ENCODE results near the gene PDLIM5.

Gene PDLIM5

GRCh38 chr4:94595880-94596483, 144.2 kb downstream of the PDLIM5 start:
- Histone ChIP-seq H3K27ac (ENCODE audit: low read depth, low read length) (no peak overlapping the region), H3K9me3 (ENCODE audit: control insufficient read depth, insufficient read depth, low read length) (no peaks in the 10 kb centered on the region), H3K4me3 (ENCODE audit: low read depth, low read length) (no peak overlapping the region), H3K9ac (ENCODE audit: low read depth, low read length) (no peak overlapping the region), H3K4me1 (ENCODE audit: control insufficient read depth, insufficient read depth, low read length) (no peaks in the 10 kb centered on the region), H3K27me3 (ENCODE audit: control insufficient read depth, insufficient read depth, low read length) (no peaks in the 10 kb centered on the region), H3K36me3 (ENCODE audit: control insufficient read depth, insufficient read depth, low read length) (no peaks in the 10 kb centered on the region)

- H3K36me3 ChIP-seq (ENCODE audit: control insufficient read depth, insufficient read depth, low read length): no peaks in the 10 kb centered on the region
- H3K4me3 ChIP-seq (ENCODE audit: low read depth, low read length): no peak overlapping the region
- H3K4me1 ChIP-seq (ENCODE audit: control insufficient read depth, insufficient read depth, low read length): no peaks in the 10 kb centered on the region
- H3K27ac ChIP-seq (ENCODE audit: low read depth, low read length): no peak overlapping the region
- no peaks in the 10 kb centered on the region for H3K27me3 ChIP-seq (ENCODE audit: control insufficient read depth, insufficient read depth, low read length)
- H3K9me3 ChIP-seq (ENCODE audit: control insufficient read depth, insufficient read depth, low read length): no peaks in the 10 kb centered on the region
- no peak overlapping the region for H3K9ac ChIP-seq (ENCODE audit: low read depth, low read length)
Measured at GRCh38 chr4:94598758-94599157, 147.0 kb downstream of the PDLIM5 start.

GRCh38 chr4:94603170-94603747, 151.5 kb downstream of the PDLIM5 start:
- Histone ChIP-seq H3K4me3 (ENCODE audit: low read depth, low read length) (no peak overlapping the region), H3K9me3 (ENCODE audit: control insufficient read depth, insufficient read depth, low read length) (no peaks in the 10 kb centered on the region), H3K27me3 (ENCODE audit: control insufficient read depth, insufficient read depth, low read length) (no peaks in the 10 kb centered on the region), H3K27ac (ENCODE audit: low read depth, low read length) (no peak overlapping the region), H3K36me3 (ENCODE audit: control insufficient read depth, insufficient read depth, low read length) (no peaks in the 10 kb centered on the region), H3K4me1 (ENCODE audit: control insufficient read depth, insufficient read depth, low read length) (no peaks in the 10 kb centered on the region), H3K9ac (ENCODE audit: low read depth, low read length) (no peak overlapping the region)

- Histone ChIP-seq H3K27ac (ENCODE audit: low read depth, low read length) (no peak overlapping the region), H3K9ac (ENCODE audit: low read depth, low read length) (no peak overlapping the region), H3K36me3 (ENCODE audit: control insufficient read depth, insufficient read depth, low read length) (no peaks in the 10 kb centered on the region), H3K27me3 (ENCODE audit: control insufficient read depth, insufficient read depth, low read length) (no peaks in the 10 kb centered on the region), H3K4me3 (ENCODE audit: low read depth, low read length) (no peak overlapping the region), H3K4me1 (ENCODE audit: control insufficient read depth, insufficient read depth, low read length) (no peaks in the 10 kb centered on the region), H3K9me3 (ENCODE audit: control insufficient read depth, insufficient read depth, low read length) (no peaks in the 10 kb centered on the region)
Measured at GRCh38 chr4:94605241-94605805, 153.6 kb downstream of the PDLIM5 start.

- no peaks in the 10 kb centered on the region for H3K36me3 ChIP-seq (ENCODE audit: control insufficient read depth, insufficient read depth, low read length)
- no peak overlapping the region for H3K9ac ChIP-seq (ENCODE audit: low read depth, low read length)
- H3K4me1 ChIP-seq (ENCODE audit: control insufficient read depth, insufficient read depth, low read length): no peaks in the 10 kb centered on the region
Measured at GRCh38 chr4:94610145-94610544, 158.4 kb downstream of the PDLIM5 start.

GRCh38 chr4:94613248-94613647, 161.5 kb downstream of the PDLIM5 start:
- Histone ChIP-seq H3K9me3 (ENCODE audit: control insufficient read depth, insufficient read depth, low read length) (no peaks in the 10 kb centered on the region), H3K36me3 (ENCODE audit: control insufficient read depth, insufficient read depth, low read length) (peaks cover 5% of the 10 kb centered on the region), H3K27ac (ENCODE audit: low read depth, low read length) (no peak overlapping the region), H3K4me3 (ENCODE audit: low read depth, low read length) (no peak overlapping the region), H3K4me1 (ENCODE audit: control insufficient read depth, insufficient read depth, low read length) (no peaks in the 10 kb centered on the region), H3K9ac (ENCODE audit: low read depth, low read length) (no peak overlapping the region), H3K27me3 (ENCODE audit: control insufficient read depth, insufficient read depth, low read length) (no peaks in the 10 kb centered on the region)

More at GRCh38 chr4:94610145-94610544, 158.4 kb downstream of the PDLIM5 start:
- no peaks in the 10 kb centered on the region for H3K9me3 ChIP-seq (ENCODE audit: control insufficient read depth, insufficient read depth, low read length)
- no peaks in the 10 kb centered on the region for H3K27me3 ChIP-seq (ENCODE audit: control insufficient read depth, insufficient read depth, low read length)
- no peak overlapping the region for H3K27ac ChIP-seq (ENCODE audit: low read depth, low read length)
- no peak overlapping the region for H3K4me3 ChIP-seq (ENCODE audit: low read depth, low read length)

- Histone ChIP-seq H3K27me3 (ENCODE audit: control insufficient read depth, insufficient read depth, low read length) (no peaks in the 10 kb centered on the region), H3K27ac (ENCODE audit: low read depth, low read length) (no peak overlapping the region), H3K36me3 (ENCODE audit: control insufficient read depth, insufficient read depth, low read length) (peaks cover 9% of the 10 kb centered on the region), H3K9me3 (ENCODE audit: control insufficient read depth, insufficient read depth, low read length) (no peaks in the 10 kb centered on the region), H3K4me3 (ENCODE audit: low read depth, low read length) (no peak overlapping the region), H3K4me1 (ENCODE audit: control insufficient read depth, insufficient read depth, low read length) (no peaks in the 10 kb centered on the region), H3K9ac (ENCODE audit: low read depth, low read length) (no peak overlapping the region)
Measured at GRCh38 chr4:94615451-94615850, 163.7 kb downstream of the PDLIM5 start.

- Histone ChIP-seq H3K9me3 (ENCODE audit: control insufficient read depth, insufficient read depth, low read length) (no peaks in the 10 kb centered on the region), H3K36me3 (ENCODE audit: control insufficient read depth, insufficient read depth, low read length) (peaks cover 9% of the 10 kb centered on the region), H3K27ac (ENCODE audit: low read depth, low read length) (no peak overlapping the region), H3K9ac (ENCODE audit: low read depth, low read length) (no peak overlapping the region), H3K4me1 (ENCODE audit: control insufficient read depth, insufficient read depth, low read length) (no peaks in the 10 kb centered on the region), H3K4me3 (ENCODE audit: low read depth, low read length) (no peak overlapping the region), H3K27me3 (ENCODE audit: control insufficient read depth, insufficient read depth, low read length) (no peaks in the 10 kb centered on the region)
Measured at GRCh38 chr4:94621491-94622080, 169.8 kb downstream of the PDLIM5 start.

GRCh38 chr4:94623126-94623911, 171.6 kb downstream of the PDLIM5 start:
- Histone ChIP-seq H3K27me3 (ENCODE audit: control insufficient read depth, insufficient read depth, low read length) (no peaks in the 10 kb centered on the region), H3K9me3 (ENCODE audit: control insufficient read depth, insufficient read depth, low read length) (no peaks in the 10 kb centered on the region)

GRCh38 chr4:94626942-94627341, 175.2 kb downstream of the PDLIM5 start:
- peaks cover 3% of the 10 kb centered on the region; the same call in 1 of the 2 replicates for H3K4me1 ChIP-seq (ENCODE audit: control insufficient read depth, insufficient read depth, low read length)
- no peak overlapping the region for H3K27ac ChIP-seq (ENCODE audit: low read depth, low read length)
- H3K4me3 ChIP-seq (ENCODE audit: low read depth, low read length): no peak overlapping the region
- H3K36me3 ChIP-seq (ENCODE audit: control insufficient read depth, insufficient read depth, low read length): no peaks in the 10 kb centered on the region
- H3K9ac ChIP-seq (ENCODE audit: low read depth, low read length): no peak overlapping the region
- H3K27me3 ChIP-seq (ENCODE audit: control insufficient read depth, insufficient read depth, low read length): no peaks in the 10 kb centered on the region
- H3K9me3 ChIP-seq (ENCODE audit: control insufficient read depth, insufficient read depth, low read length): no peaks in the 10 kb centered on the region

More at GRCh38 chr4:94623126-94623911, 171.6 kb downstream of the PDLIM5 start:
- Histone ChIP-seq H3K9ac (ENCODE audit: low read depth, low read length) (no peak overlapping the region), H3K4me3 (ENCODE audit: low read depth, low read length) (no peak overlapping the region), H3K36me3 (ENCODE audit: control insufficient read depth, insufficient read depth, low read length) (peaks cover 4% of the 10 kb centered on the region), H3K4me1 (ENCODE audit: control insufficient read depth, insufficient read depth, low read length) (peaks cover 3% of the 10 kb centered on the region; the same call in 1 of the 2 replicates), H3K27ac (ENCODE audit: low read depth, low read length) (no peak overlapping the region)
